Esophagus squamous epithelium (tissue), 5 donors: ENCODE data around the gene ASB5. TPM values are rescaled to one million over a fixed set of nuclear protein-coding genes. Genes with fewer than 3 reads are reported as not detected.

Source experiments
- DNase-seq: peaks from one replicate; lab custom pipeline; 2025; lab: John Stamatoyannopoulos, UW
- H3K27ac ChIP-seq, 4 donors: fragments of 200-600 bp; sonication (generic); one replicate each; pipeline ENCODE4 v1.5.1; 2016 to 2019; ENCODE audit warnings: mild to moderate bottlenecking in 1 of 4
- H3K27me3 ChIP-seq, 4 donors: fragments of 200-600 bp; sonication (generic); 1 replicate in 3 of 4; 2 replicates in 1 of 4; pipeline versions ENCODE4 v1.5.1 to v1.6.0; 2017 to 2021; ENCODE audit warnings: antibody characterized with exemption in 1 of 4
- H3K36me3 ChIP-seq, 3 donors: fragments of 200-600 bp; sonication (generic); one replicate each; pipeline ENCODE4 v1.5.1; 2016 to 2019
- H3K4me1 ChIP-seq, 3 donors: fragments of 200-600 bp; sonication (generic); one replicate each; pipeline ENCODE4 v1.5.1; 2017 to 2019
- H3K4me3 ChIP-seq, 4 donors: fragments of 200-600 bp; sonication (generic); 1 replicate in 3 of 4; 2 replicates in 1 of 4; pipeline ENCODE4 v1.5.1; 2016 to 2019; ENCODE audit warnings: mild to moderate bottlenecking in 2 of 4, moderate library complexity in 1 of 4
- H3K9me3 ChIP-seq, 3 donors: fragments of 200-600 bp; sonication (generic); one replicate each; pipeline ENCODE4 v1.5.1; 2016 to 2019
- POLR2A ChIP-seq, 4 donors: fragments of 450-650 bp; IDR thresholded peaks; one replicate each; pipeline ENCODE4 v1.6.1; 2017; ENCODE audit warnings: antibody characterized with exemption in 4 of 4, mild to moderate bottlenecking in 4 of 4, moderate library complexity in 3 of 4
- WGBS, 2 donors: methylation state at CpG; one replicate each; pipeline ENCODE4 v1.1.5; 2018; 5-methylcytosine and 5-hydroxymethylcytosine counted together
- intact Hi-C: fragments of 100-400 bp; cut with DNase I; formaldehyde crosslinking; loops from one replicate; pipeline ENCODE4 v1.15.0; 2022
- total RNA-seq, 4 donors: library from RNA; depleted of rRNA; stranded (reverse); fragments of >200 nt; gene quantifications; one replicate each; pipeline ENCODE4 v1.1.0, GENCODE V29; 2016
- TF ChIP-seq, protein P1 (sequence below), 6 experiments: fragments of 450-650 bp in 4 of 6; fragments of 200-600 bp in 2 of 6; sonication (generic) in 2 of 6; IDR thresholded peaks; one replicate each; pipeline ENCODE4 v1.5.1; 2016 to 2019; ENCODE audit warnings: antibody characterized with exemption in 6 of 6, mild to moderate bottlenecking in 4 of 6, moderate library complexity in 4 of 6
- donor health status: DM: yes; HTN: yes; CAD: no.

ASB5 gene
- total RNA-seq, 4 donors from 2014 or later = 0.13 to 4.0 (median 0.24) TPM

DNA sequence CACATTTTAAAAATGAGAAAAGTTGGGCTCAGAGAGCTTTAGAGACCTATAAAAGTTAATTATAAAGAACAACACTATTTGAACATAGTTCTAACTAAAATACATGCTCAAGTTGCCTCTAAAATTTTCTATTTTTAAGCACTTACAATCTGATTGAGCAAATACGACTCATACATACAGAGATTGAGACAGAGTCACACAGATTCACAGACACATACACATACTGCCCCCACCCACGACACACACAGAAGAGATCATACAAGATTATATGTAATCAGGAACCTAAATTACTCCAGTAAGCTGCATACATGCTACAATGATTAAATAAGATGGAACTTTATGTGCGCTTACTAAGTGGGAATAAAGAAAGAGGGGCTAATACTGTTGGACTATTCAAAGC lies 2.7 kb upstream of the ASB5 start:
- Histone ChIP-seq H3K4me3 (no peak overlapping the region), H3K27ac (no peak overlapping the region), H3K4me1 (no peaks in the 10 kb centered on the region), H3K36me3 (no peaks in the 10 kb centered on the region), H3K9me3 (no peaks in the 10 kb centered on the region), H3K27me3 (no peaks in the 10 kb centered on the region)
- intact Hi-C loops = no loop called here
- no peak for TF ChIP-seq POLR2A (IDR thresholded peaks at IDR 0.05)
- TF ChIP-seq, protein P1, sequence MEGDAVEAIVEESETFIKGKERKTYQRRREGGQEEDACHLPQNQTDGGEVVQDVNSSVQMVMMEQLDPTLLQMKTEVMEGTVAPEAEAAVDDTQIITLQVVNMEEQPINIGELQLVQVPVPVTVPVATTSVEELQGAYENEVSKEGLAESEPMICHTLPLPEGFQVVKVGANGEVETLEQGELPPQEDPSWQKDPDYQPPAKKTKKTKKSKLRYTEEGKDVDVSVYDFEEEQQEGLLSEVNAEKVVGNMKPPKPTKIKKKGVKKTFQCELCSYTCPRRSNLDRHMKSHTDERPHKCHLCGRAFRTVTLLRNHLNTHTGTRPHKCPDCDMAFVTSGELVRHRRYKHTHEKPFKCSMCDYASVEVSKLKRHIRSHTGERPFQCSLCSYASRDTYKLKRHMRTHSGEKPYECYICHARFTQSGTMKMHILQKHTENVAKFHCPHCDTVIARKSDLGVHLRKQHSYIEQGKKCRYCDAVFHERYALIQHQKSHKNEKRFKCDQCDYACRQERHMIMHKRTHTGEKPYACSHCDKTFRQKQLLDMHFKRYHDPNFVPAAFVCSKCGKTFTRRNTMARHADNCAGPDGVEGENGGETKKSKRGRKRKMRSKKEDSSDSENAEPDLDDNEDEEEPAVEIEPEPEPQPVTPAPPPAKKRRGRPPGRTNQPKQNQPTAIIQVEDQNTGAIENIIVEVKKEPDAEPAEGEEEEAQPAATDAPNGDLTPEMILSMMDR (IDR thresholded peaks at IDR 0.05) = no peak
- DNase-seq = no peak
- WGBS, 2 donors = 74 to 80% methylated on average over 3 of the region's 3 CpGs

DNA sequence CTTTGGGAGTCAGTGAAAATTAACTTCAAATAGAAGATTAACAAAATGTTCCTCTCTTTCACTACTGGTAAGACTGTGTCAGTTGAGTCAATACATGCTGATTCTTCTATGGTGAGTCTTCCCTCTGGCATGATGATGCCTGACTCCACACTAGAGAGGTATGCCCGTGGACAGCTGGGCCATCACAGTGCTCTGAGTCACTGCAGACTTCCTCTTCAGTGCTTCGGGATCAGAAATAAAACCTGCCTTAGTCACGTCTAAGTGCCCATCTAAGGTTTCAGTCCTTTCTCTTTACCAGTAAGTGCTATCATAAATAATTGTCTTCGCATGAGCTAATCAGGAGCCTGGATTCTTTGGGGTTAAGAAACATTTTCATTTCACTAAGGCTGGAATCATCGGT lies 1.6 kb upstream of the ASB5 start:
- no peak for DNase-seq
- no peak for TF ChIP-seq POLR2A (IDR thresholded peaks at IDR 0.05)
- TF ChIP-seq, protein P1 (IDR thresholded peaks at IDR 0.05) = no peak
- Histone ChIP-seq H3K27ac (peak overlapping the region in 2 of 4 donors; percentile 1 to 48), H3K9me3 (no peaks in the 10 kb centered on the region), H3K36me3 (no peaks in the 10 kb centered on the region), H3K27me3 (no peaks in the 10 kb centered on the region), H3K4me3 (no peak overlapping the region), H3K4me1 (no peaks in the 10 kb centered on the region)
- WGBS, 2 donors = 38 to 48% methylated on average over 5 of the region's 5 CpGs
- intact Hi-C loops = no loop called here

- intact Hi-C loops = no loop called here
- no peaks in the 10 kb centered on the region for H3K4me1 ChIP-seq
- no peaks in the 10 kb centered on the region for H3K27me3 ChIP-seq
- DNase-seq = no peak
- H3K36me3 ChIP-seq = no peaks in the 10 kb centered on the region
- WGBS, 2 donors = 93 to 97% methylated on average over 2 of the region's 2 CpGs
- H3K27ac ChIP-seq = no peak overlapping the region
- H3K9me3 ChIP-seq = no peaks in the 10 kb centered on the region
- no peak overlapping the region for H3K4me3 ChIP-seq
- no peak for TF ChIP-seq POLR2A (IDR thresholded peaks at IDR 0.05)
- TF ChIP-seq, protein P1 (IDR thresholded peaks at IDR 0.05) = no peak
Measured at GRCh38 chr4:176266026-176266425, 3.0 kb downstream of the ASB5 start.

GRCh38 chr4:176262243-176262642 lies 6.8 kb downstream of the ASB5 start:
- DNase-seq = no peak
- H3K9me3 ChIP-seq = no peaks in the 10 kb centered on the region
- no peak overlapping the region for H3K27ac ChIP-seq
- intact Hi-C loops = no loop called here
- no peaks in the 10 kb centered on the region for H3K36me3 ChIP-seq
- no peaks in the 10 kb centered on the region for H3K4me1 ChIP-seq
- no peaks in the 10 kb centered on the region for H3K27me3 ChIP-seq
- no peak overlapping the region for H3K4me3 ChIP-seq
- no peak for TF ChIP-seq POLR2A (IDR thresholded peaks at IDR 0.05)
- TF ChIP-seq, protein P1 (IDR thresholded peaks at IDR 0.05) = no peak

DNA sequence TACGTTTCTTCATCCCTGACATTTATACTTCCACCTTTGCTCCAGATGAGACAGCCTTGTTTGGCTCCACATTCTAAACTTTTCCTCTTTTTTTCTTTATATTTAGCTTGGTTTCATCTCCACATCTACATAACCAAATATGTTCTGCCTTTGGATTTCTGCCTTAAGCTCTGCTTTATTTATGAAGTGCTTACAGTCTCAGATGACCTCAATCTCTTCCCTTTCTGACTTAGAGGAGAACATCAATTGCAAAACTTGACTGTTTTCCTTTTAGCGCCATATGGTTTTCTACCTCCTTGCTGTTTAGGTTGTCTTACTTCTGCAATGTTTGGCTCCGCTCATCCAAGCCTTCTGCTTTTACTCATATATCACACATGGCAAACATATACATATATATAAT lies 7.5 kb downstream of the ASB5 start:
- H3K4me1 ChIP-seq = no peaks in the 10 kb centered on the region
- WGBS, 2 donors = 73 to 82% methylated on average over 3 of the region's 3 CpGs
- TF ChIP-seq POLR2A (IDR thresholded peaks at IDR 0.05) = no peak
- TF ChIP-seq, protein P1 (IDR thresholded peaks at IDR 0.05) = no peak
- intact Hi-C loops = no loop called here
- no peak for DNase-seq
- H3K36me3 ChIP-seq = no peaks in the 10 kb centered on the region
- H3K9me3 ChIP-seq = no peaks in the 10 kb centered on the region
- no peaks in the 10 kb centered on the region for H3K27me3 ChIP-seq
- no peak overlapping the region for H3K4me3 ChIP-seq
- peak overlapping the region in 1 of 4 donors; percentile 5 for H3K27ac ChIP-seq
